ENCODE results near the gene MACROH2A1. TPM values are rescaled to one million over a fixed set of nuclear protein-coding genes. Genes with fewer than 3 reads are reported as not detected.

Gene MACROH2A1
- total RNA-seq, 1 experiment from 2014 or later: 83.8 TPM

- POLR2A ChIA-PET: no interaction called here
- CTCF ChIA-PET: interaction anchor here (1.1 to 3.8 kb wide), 2 partner anchors 17 to 244 kb away, joined by 3 to 32 read pairs; no protein-coding TSS in a partner anchor
- Mint-ChIP-seq H3K9me3 (peaks cover 3% of the 10 kb centered on the region), H3K4me3 (no peak overlapping the region), H3K27ac (no peak overlapping the region), H3K4me1 (no peaks in the 10 kb centered on the region), H3K36me3 (no peaks in the 10 kb centered on the region), H3K27me3 (ENCODE audit: low read depth) (peaks cover 49% of the 10 kb centered on the region)
- DNase-seq (ENCODE audit: low spot score) (no peak), ATAC-seq (no peak)
- TF ChIP-seq SOX15 (CRISPR knock-in tag; IDR thresholded peaks at IDR 0.05): no peak
- no peak for TF ChIP-seq CREB1 (CRISPR knock-in tag; IDR thresholded peaks at IDR 0.05)
- TF ChIP-seq STAT6 (CRISPR knock-in tag; conservative IDR thresholded peaks at IDR 0.05; ENCODE audit: low read depth): no peak
- no peak for TF ChIP-seq ESRRA (CRISPR knock-in tag; IDR thresholded peaks at IDR 0.05; ENCODE audit: borderline replicate concordance)
- no peak for TF ChIP-seq OVOL2 (CRISPR knock-in tag; IDR thresholded peaks at IDR 0.05; ENCODE audit: borderline replicate concordance)
- no peak for TF ChIP-seq AFF4 (CRISPR knock-in tag; IDR thresholded peaks at IDR 0.05; ENCODE audit: borderline replicate concordance)
- no peak for TF ChIP-seq JAZF1 (CRISPR knock-in tag; IDR thresholded peaks at IDR 0.05)
- no peak for TF ChIP-seq E2F5 (CRISPR knock-in tag; IDR thresholded peaks at IDR 0.05)
- TF ChIP-seq SMAD3 (CRISPR knock-in tag; IDR thresholded peaks at IDR 0.05; ENCODE audit: borderline replicate concordance): no peak
- no peak for TF ChIP-seq FOXP4 (CRISPR knock-in tag; IDR thresholded peaks at IDR 0.05)
- TF ChIP-seq ZBTB21 (CRISPR knock-in tag; IDR thresholded peaks at IDR 0.05; ENCODE audit: borderline replicate concordance): no peak
- no peak for TF ChIP-seq USF1 (CRISPR knock-in tag; IDR thresholded peaks at IDR 0.05)
- no peak for TF ChIP-seq ZNF317 (CRISPR knock-in tag; IDR thresholded peaks at IDR 0.05; ENCODE audit: borderline replicate concordance, low read depth)
- TF ChIP-seq ZNF138 (CRISPR knock-in tag; conservative IDR thresholded peaks at IDR 0.05): no peak
- no peak for TF ChIP-seq PRRX2 (CRISPR knock-in tag; IDR thresholded peaks at IDR 0.05)
Observed at GRCh38 chr5:135423146-135423845, 24.3 kb upstream of the MACROH2A1 start.
